Measurements from ENCODE around the gene PDE4D.

The PDE4D gene

DNA sequence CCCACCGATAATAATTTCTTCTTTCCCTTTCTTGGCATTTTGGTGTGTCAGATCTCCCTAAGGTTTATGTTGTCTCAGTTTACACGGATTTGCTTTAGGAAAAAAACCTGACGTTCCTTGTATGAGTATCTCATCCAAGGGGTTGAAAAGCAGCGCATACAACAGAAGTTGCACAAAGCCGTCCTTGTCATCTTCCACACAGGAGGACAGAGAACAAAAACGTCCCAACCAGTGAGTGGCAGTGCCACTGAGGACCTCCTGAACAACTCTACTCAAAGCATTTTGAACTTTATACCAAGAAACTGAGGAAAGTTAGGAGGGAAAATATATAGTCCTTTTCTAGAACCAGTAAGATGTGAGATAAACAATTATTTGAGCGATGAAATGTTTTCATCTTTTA, 547.0 kb downstream of the PDE4D start:
- no peak for DNase-seq (ENCODE audit: low read depth in 2 of 2, low spot score in 1 of 2)

DNA sequence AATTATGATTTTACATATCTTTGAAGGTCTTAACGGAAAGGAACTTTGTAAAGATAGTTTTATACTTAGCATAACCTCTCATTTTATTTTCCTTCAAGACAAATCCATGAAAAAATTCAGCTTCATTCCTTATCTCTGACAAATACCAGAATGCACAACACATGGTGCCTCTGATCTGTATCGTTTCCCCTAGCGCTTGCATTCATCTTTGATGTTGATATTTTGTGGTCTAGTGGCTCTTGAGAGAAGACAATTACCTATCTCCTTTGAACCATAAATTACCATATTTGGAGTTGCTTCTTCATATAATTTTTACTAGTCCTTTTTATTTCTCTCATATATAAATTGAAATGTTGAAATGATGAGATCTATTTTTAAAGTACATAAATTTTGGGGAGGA, 551.3 kb downstream of the PDE4D start:
- no peak for DNase-seq (ENCODE audit: low read depth in 2 of 2, low spot score in 1 of 2)

DNA sequence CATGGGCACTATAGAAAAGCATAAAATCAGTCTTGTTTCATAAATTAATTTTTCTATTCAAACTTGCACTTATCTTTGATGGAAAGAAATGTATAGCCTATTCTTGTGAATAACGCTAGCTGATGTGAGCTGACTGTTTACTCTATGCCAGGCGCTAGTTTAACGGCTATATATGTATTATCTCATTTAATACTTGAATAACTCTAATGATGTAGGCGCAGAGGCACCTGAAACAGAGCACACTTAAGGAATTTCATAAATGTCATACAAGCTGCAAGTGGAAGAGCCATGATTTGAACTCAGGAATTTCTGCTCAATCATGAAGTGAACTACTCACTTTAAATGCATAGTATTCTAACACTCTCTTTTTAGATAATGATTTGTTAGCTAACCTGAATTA, 551.8 kb downstream of the PDE4D start:
- DNase-seq (ENCODE audit: low read depth in 2 of 2, low spot score in 1 of 2) = no peak

DNA sequence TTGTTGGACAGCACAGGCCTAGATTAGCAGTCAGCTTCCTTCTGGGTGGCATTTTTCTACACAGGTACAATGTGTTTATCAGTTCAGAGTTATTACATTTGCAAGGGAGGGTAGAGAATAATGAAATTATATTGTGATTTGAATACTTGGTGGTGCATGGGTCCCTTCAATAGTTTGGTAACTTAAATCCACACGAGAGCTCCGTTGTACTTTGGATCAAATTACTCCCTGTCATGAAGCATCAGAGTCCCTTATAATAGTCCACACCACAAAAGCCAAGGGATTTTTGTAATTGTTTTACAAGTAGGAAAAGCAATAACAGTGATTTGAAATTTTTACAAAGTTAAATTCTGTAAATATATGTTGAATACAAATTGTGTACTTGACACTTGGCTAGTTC, 552.4 kb downstream of the PDE4D start:
- DNase-seq (ENCODE audit: low read depth in 2 of 2, low spot score in 1 of 2) = no peak

DNA sequence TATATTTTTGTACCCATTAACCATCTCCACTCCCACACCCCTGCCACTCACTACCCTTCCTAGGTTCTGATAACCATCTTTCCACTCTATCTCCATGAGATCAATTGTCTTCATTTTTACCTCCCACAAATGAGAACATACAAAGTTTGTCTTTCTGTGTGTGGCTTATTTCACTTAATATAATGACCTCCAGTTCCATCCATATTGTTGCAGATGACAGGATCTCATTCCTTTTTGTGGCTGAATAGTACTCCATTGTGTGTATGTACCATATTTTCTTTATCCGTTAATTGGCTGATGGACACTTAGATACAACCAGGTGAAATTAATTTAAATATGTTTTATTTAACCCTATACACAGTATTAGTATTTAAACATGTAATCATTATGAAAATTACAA, 552.9 kb downstream of the PDE4D start:
- DNase-seq (ENCODE audit: low read depth in 2 of 2, low spot score in 1 of 2) = no peak

DNA sequence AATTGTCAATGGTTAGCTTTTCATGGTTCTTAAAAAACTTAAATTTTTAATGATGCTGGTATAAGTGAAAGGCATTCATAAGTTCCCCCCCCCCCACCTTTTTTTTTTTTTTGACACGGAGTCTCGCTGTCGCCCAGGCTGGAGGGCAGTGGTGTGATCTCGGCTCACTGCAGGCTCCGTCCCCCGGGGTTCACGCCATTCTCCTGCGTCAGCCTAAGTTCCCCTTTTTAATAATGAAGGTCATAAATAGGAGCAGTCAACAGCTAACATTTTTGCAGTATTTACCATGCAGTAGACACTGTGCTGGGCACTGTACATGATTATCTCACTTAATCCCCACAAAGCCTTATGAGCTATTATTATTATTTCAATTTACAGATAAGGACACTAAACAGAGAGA, 556.3 kb downstream of the PDE4D start:
- no peak for DNase-seq (ENCODE audit: low read depth in 2 of 2, low spot score in 1 of 2)

DNA sequence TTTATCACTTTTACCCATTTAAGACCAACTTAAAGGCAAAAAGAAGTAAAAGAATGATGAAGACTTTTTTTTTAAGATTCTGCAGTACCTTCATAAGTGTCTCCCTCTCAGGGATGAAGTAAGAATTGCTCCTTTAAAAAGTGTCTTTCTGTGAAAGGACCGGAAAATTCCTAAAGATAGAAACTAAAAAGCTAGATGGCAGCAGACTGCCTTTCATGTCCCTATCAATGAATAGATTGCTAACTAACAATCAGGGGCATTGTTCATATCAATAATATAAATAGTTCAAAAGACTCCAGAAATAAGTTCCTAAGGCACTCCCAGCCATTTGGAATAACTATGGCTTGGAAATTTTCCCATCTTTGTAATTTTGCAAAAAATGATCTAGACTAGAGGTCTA, 558.0 kb downstream of the PDE4D start:
- no peak for DNase-seq (ENCODE audit: low read depth in 2 of 2, low spot score in 1 of 2)

DNA sequence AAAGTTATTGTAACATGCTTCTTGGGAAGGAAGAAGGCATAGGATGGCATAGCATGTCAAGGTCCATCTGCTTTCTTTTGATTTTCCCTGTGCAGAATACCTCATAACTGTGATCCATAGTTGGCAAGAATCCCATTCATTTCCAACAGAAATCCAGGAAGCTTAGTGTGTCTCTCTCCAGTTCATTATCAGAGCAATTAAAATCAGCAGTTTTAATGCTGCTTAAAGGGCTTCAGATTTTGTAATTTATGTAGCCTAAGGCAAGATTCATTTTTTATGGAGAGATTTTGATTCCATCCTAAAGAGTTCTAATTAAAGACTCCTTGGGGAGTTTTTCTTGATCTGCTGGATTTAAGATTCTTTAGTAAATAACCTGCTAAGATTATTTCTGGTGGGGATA, 560.1 kb downstream of the PDE4D start:
- no peak for DNase-seq (ENCODE audit: low read depth in 2 of 2, low spot score in 1 of 2)

DNA sequence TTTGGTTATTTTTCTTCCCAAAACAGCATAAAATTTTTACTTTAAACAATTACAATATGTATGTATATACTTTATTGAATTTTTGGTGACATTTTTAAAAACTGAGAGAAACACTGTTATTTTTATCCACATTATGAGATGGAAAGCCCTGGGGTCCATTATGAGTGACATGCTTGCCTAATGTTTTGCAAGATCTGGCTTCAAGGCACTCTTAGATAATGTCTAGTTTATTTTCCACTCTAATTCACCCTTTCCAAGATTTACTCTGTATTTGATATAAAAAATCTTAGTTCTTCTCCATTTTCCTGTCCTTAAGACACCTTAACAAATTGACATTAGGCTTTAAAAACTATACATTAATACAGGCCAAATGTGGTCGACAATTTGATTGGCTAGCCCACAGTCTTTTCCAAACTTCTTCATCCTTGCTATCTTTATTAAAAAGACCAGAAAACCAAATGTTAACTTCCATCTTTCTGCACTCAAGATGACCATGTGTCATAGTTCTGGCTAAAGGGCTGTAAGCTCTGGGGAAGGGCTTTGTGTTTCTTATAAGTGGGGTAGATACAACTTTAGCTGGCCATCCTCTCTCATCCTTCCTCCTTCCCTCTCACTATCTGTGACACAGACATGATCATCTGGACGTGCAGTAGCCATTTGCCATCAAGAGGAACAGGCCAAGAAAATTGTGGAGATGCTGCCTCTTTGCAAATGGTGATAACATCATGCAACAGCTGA, 561.1 kb downstream of the PDE4D start:
- DNase-seq (ENCODE audit: low read depth in 2 of 2, low spot score in 1 of 2) = no peak

DNA sequence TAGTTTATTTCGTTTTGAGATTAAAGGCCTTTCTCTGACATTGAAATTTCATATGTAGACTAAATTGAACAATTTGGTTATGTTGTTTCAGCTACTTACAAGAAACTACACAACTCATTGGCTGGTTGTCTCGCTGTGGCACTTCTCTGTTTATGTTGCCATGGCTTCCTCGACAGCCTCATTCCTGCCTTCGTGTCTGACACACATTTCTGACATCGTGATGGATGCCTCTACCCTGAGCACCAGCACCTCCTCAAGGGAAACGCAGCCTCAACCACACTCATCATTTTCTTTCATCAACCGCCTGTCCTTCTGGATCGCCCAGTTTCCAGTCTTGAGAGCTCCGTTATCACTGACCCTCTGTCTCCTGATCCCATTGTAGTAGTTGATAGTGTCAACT, 562.8 kb downstream of the PDE4D start:
- DNase-seq (ENCODE audit: low read depth in 2 of 2, low spot score in 1 of 2) = no peak

DNA sequence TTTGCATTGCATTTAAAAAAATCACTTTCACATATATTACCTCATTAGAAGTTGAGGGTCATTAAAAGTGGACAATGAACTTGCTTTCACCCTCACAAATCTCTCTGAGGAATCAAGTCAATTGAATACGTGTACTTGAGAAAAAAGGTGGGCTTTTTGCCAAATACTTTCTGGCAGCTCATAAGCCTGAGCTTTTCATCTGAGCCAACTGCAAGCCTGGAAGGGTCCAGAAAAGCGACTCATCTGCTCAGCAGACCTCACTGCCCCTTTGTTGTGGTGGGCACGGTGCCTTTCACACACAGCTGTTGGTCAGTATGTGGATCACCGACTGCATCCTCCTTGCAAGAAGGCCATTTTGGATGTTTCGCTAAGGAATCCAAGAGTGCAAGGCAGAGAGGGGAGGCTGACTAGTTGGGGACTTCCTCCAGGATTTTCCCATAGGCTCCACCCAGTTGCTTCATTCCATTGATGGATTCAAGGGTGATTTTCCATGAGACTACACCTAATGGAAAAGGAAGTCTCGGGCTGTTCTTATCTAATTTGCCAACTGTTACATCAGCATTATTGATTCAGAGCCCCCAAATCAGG, 564.7 kb downstream of the PDE4D start:
- no peak for DNase-seq (ENCODE audit: low read depth in 2 of 2, low spot score in 1 of 2)

DNA sequence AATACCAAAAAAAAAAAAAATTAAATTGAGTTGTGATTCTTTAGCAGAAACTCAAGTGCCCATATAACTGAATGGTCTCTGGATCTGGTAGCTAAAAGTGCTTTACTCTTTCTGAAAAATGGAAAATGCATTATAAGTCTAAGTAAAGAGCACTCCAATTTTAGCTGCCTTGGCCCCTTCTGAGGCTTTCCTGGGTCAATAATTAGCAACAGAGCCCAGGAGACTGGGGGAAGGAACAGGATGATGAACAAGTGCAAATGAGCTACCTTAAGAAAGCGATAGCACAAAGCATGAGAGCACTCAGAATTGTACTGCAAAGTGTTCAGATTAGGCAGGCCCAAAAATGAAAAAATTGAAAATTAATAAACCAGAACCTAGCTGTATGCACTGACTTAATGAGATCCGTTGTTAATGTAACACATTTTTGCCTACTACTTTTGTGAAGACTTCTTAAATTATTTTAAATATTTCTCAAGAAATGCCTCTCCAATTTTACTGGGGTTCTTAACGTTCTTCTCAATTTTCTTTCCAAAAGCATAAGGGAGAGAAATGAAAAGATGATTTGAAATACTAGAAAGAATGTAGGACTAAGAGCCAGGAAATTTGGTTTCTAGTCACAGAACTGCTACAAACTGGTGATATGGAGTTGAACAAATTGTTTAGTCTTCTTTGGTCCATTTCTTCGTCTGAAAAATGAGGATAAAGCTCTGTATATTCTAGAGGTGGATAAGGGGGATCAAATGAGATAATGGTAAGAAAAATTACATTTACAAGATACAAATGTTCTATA, 566.1 kb downstream of the PDE4D start:
- no peak for DNase-seq (ENCODE audit: low read depth in 2 of 2, low spot score in 1 of 2)

DNA sequence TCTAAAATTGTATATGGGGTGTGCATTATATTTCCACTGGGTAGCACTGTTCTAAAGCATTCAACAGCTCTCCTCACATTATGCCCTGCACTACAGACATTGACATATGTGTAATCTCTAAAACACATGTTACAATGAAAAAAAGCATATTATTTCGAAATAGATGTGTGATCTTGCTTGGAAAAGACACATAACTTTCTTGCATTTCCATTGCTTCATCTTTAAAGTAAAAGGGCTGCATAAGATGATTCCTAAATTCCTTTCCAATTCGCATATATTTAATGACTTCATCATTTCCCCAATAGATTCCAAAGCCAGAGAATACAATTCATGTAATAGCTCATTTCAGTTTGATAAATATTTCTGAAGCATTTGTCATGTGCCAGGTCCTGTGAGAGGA, 566.9 kb downstream of the PDE4D start:
- no peak for DNase-seq (ENCODE audit: low read depth in 2 of 2, low spot score in 1 of 2)

DNA sequence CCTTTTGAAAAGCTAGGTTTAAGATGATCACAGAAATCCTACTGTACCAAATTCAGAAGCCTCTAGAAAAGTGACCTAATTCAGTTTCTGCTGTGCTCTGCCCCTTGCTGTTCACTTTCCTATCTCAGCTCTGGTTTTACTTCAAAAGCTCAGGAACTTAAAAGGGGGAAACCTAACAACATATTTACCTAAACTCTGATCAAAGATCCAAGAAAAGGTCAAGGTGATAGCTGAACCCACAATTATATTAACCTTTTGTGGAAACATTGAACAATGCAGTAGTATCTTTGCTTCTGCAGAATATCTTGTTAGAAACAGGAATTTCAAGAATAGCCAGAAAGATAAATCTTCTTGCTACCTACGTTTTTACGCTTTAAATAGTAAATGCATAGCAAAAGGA, 568.5 kb downstream of the PDE4D start:
- no peak for DNase-seq (ENCODE audit: low read depth in 2 of 2, low spot score in 1 of 2)

DNA sequence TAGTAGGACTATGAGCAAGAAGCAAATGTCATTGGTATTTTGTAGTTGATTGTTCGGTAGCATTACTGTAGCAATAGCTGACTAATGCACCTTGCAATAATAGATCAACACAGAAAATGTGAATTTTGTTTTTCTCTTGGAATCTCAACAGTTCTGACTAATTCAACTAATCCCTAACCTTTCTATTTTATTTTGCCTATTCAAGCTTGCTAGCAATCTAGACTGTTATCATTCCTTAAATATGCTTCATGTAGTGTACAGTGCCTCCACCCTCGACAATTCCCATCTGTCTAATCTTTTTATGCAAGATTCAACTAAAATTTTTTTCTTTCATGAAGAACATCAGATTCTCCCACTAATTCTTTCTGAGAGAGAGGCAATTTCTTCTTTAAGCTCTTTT, 570.6 kb downstream of the PDE4D start:
- no peak for DNase-seq (ENCODE audit: low read depth in 2 of 2, low spot score in 1 of 2)

DNA sequence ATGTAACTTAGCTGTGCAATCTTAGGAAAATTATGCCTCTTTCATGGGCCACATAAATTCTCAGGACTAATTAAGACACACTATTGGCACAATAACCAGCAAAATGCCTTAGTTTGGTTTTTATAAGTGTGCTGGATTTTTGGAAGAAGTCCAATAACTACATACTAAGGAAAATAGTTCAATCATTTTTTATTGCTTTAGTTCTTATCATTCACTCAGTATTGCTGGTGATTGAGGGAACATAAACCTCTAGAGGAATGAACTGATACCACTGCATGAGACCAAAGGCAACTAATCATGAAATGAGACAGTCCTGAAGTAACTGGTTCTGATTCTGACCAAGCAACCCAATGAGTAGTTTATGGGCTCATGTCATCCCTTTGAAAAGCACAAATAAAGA, 571.5 kb downstream of the PDE4D start:
- DNase-seq (ENCODE audit: low read depth in 2 of 2, low spot score in 1 of 2) = no peak

DNA sequence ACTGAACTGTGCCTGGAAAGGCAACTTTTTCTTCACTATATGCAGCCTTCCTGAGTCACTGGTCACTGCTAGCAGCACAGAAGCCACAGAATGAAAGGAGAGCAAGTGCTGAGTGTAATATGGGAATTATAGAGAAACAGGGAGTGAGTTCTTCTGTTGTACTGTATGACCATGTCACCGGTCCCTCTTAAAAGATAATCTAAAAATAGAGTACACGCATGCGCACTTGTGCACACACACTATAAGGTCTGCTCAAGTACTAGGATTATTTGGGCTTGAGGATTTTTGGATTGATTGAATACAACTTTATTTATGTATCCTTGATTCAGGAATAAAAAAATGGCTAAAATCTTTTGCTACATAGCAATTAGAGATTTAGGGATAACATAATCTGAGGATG, 571.9 kb downstream of the PDE4D start:
- DNase-seq (ENCODE audit: low read depth in 2 of 2, low spot score in 1 of 2) = no peak

DNA sequence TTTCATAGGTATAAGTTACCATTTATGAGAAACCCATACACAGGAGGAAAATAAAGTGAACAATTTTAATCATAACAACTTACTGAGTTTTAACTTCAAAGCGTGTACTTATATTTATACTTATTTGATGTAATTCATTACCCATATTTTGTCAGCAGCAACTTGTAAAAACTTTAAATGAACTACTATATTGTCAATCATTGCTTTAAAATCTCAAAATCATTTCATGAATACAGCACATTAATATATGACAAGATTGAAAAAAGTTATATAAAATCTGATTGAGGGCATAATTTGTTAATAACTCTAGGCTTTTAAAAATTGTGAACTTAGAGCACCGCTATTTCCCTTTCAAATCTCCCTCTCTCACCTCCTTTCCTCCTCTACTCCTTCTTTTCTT, 573.1 kb downstream of the PDE4D start:
- no peak for DNase-seq (ENCODE audit: low read depth in 2 of 2, low spot score in 1 of 2)

DNA sequence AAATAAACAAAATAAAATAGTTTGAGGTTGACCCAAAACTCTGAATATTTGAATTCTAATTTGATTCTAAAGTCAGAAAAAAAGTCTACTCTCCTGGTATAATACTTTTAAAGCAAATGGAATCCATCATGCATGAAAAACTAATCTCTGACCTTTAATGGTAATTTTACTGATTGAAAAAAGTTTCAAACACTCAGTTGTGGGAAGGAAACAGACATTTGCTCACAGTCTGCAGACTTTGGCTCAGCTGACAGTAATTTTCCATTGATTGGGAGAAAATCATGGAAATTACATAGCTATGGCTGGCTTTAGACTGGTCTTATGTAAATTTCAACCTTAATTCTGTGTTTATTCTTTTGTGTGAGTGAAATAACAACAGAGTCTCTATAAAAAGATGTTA, 574.3 kb downstream of the PDE4D start:
- DNase-seq (ENCODE audit: low read depth in 2 of 2, low spot score in 1 of 2) = no peak

DNA sequence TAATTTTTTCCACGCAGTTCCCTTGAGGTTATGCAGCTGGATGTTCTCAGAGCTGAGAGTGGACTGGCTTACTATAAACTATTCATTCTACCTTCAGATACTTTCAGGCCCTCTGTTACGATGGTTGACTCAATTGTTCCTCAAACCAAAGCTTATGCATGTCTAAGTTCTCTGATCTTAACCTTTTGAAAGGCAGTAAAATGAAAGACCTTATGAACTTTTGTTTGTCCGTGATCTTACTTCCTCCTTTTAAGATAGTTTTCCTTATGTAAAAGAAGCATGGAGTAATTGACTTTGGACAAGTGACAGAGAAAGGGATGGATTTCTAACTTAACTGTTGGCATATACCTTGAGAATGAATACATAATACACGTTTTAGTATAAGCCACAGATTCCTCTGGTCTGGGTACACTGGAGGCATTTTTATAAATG, 575.7 kb downstream of the PDE4D start:
- DNase-seq (ENCODE audit: low read depth in 2 of 2, low spot score in 1 of 2) = no peak

DNA sequence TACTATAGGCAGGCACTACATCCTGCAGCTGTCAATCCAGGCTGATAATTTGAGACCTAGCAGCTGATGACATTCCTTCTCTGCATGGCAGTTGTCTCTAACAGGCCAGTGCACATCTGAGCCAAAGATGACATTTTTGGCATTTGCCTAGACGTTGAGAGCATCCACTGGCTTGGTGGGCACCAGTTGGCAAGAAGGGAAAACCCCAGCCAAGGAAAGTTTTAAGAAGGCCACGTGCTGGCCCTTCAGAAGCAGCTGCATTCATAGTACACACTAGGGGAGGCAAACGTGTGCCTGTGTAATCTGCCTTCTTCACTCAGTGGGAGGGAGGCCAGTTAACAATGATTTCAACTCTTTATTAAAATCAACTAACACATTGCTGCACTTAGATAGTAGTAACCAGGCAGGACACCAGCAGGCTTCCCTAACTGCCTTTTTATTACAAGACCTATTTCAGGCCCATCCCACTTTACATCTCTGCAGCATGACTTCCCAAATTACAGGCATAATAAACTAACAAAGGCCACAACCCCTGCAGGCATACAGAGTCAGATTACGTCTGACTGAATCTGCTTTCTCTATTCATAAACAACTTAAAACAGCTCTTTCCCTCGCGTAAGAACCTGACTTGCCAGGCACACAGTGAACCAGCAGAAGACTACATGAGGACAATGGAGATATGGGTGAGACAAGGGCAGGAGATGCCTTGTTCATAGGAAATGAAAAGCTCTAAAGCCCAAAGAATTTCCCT, 576.3 kb downstream of the PDE4D start:
- DNase-seq (ENCODE audit: low read depth in 2 of 2, low spot score in 1 of 2) = no peak

DNA sequence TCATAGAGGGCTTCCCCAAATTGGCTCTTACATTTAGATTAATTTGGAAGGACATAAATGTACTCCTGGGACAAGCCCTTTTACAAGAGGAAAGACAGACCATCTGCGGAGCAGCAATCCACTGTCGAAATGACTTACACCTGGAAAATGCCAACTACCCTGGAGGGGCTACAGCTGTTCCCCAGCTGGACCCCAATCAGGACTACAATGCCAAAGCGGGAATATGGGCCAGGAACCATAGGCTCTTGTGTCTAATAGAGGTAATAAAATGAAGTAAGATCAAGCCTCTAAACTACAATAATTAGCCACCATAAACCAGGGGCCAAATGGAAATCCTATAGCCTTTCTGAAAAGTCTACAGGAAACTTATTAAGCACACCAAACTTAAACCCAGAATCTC, 581.3 kb downstream of the PDE4D start:
- no peak for DNase-seq (ENCODE audit: low read depth in 2 of 2, low spot score in 1 of 2)

Measured in stimulated activated CD8-positive, alpha-beta memory T cell treated with anti-CD3 and anti-CD28 coated beads, Interleukin-4, amount 100 ng/mL, for 4 hours (primary cell).